Fibroblast of mammary gland (primary cell): ENCODE data around the gene ADAM29.
"Not testable (repeated sequence)": the region's sequence is repeated elsewhere in the genome, so short reads cannot be mapped to it uniquely, and the experiment has no call there.

Source experiments
- DNase-seq: peaks from one replicate; pipeline ENCODE4 v3.0.0-alpha.2; 2010; ENCODE audit warnings: low read depth
- H3K4me3 ChIP-seq: 2 replicates; pipeline ENCODE4 v1.5.1; 2011; ENCODE audit warnings: low read depth, mild to moderate bottlenecking, low read length, moderate library complexity; ENCODE audit not compliant: control insufficient read depth
- CTCF ChIP-seq: conservative IDR thresholded peaks from 2 replicates; pipeline ENCODE4 v1.5.1; 2011; ENCODE audit warnings: low read depth, low read length, inconsistent platforms; ENCODE audit not compliant: control insufficient read depth, insufficient read depth

Gene ADAM29

GRCh38 chr4:174918058-174918457 is at the start of gene ADAM29:
TSS of gene ADAM29 (plus strand) at chr4:174918358. CDS start at chr4:174975526, 57,168 bp downstream.
- no peak within 1 kb of the TSS for H3K4me3 ChIP-seq
- no peak for TF ChIP-seq CTCF
- no peak for DNase-seq

GRCh38 chr4:174869339-174869738 is 48.8 kb upstream of the ADAM29 start:
- H3K4me3 ChIP-seq, result no peak overlapping the region
- TF ChIP-seq CTCF, result no peak
- peak; percentile 37 for DNase-seq

GRCh38 chr4:174870311-174870710 is 47.8 kb upstream of the ADAM29 start:
- DNase-seq, result no peak
- H3K4me3 ChIP-seq, result no peak overlapping the region
- TF ChIP-seq CTCF, result no peak

GRCh38 chr4:174871407-174871806 is 46.8 kb upstream of the ADAM29 start:
- no peak overlapping the region for H3K4me3 ChIP-seq
- no peak for DNase-seq
- TF ChIP-seq CTCF, result no peak

GRCh38 chr4:174873146-174873545 is 45.0 kb upstream of the ADAM29 start:
- H3K4me3 ChIP-seq, DNase-seq: not testable (repeated sequence)

GRCh38 chr4:174873931-174874330 is 44.2 kb upstream of the ADAM29 start:
- no peak overlapping the region for H3K4me3 ChIP-seq
- peak; percentile 15 for TF ChIP-seq CTCF
- peak; percentile 4 for DNase-seq

- H3K4me3 ChIP-seq, result no peak overlapping the region
- no peak for DNase-seq
- no peak for TF ChIP-seq CTCF
These were observed 43.3 kb upstream of the ADAM29 start for GRCh38 chr4:174874898-174875297.
